Activated CD4-positive, alpha-beta memory T cell treated with anti-CD3 and anti-CD28 coated beads, Interleukin-2, amount 10 ng/mL, durations not matched to agents 7 days and 5 days (primary cell): Measurements from ENCODE around the gene NMUR2. TPM values are rescaled to one million over a fixed set of nuclear protein-coding genes. Genes with fewer than 3 reads are reported as not detected.

Experiments
- CTCF ChIA-PET: fragments of 350-600 bp; sonication (Branson Sonifier 250); formaldehyde crosslinking; loops from one replicate; lab custom pipeline; 2021; ENCODE audit warnings: antibody characterized with exemption, inconsistent platforms; lab: Charles Lee
- POLR2A ChIA-PET: fragments of 350-600 bp; sonication (Branson Sonifier 250); formaldehyde crosslinking; loops from one replicate; lab custom pipeline; 2021; ENCODE audit warnings: antibody characterized with exemption; lab: Charles Lee
- DNase-seq: peaks from one replicate; pipeline ENCODE4 v3.0.0-alpha.2; 2020
- H3K27ac Mint-ChIP-seq: one replicate; pipeline ENCODE4 v1.8.0; 2021; ENCODE audit warnings: mild to moderate bottlenecking, mixed read lengths
- H3K27me3 Mint-ChIP-seq: one replicate; pipeline ENCODE4 v1.8.0; 2021; ENCODE audit warnings: mixed read lengths
- H3K36me3 Mint-ChIP-seq: one replicate; pipeline ENCODE4 v1.8.0; 2021; ENCODE audit warnings: low read depth, mixed read lengths
- H3K4me1 Mint-ChIP-seq: one replicate; pipeline ENCODE4 v1.8.0; 2021; ENCODE audit warnings: mixed read lengths
- H3K4me3 Mint-ChIP-seq: one replicate; pipeline ENCODE4 v1.8.0; 2021; ENCODE audit warnings: mild to moderate bottlenecking, mixed read lengths
- H3K9me3 Mint-ChIP-seq: one replicate; pipeline ENCODE4 v1.8.0; 2021; ENCODE audit warnings: mixed read lengths
- total RNA-seq, 2 experiments: library from RNA; stranded (reverse); gene quantifications; one replicate each; pipeline ENCODE4 v1.2.3, GENCODE V29; 2021

NMUR2 gene
- total RNA-seq, 2 experiments from 2014 or later: not detected

GRCh38 chr5:152393441-152393840 lies 11.6 kb downstream of the NMUR2 start:
- POLR2A ChIA-PET: no interaction called here
- Mint-ChIP-seq H3K36me3 (no peaks in the 10 kb centered on the region), H3K9me3 (no peaks in the 10 kb centered on the region), H3K4me3 (no peak overlapping the region), H3K4me1 (no peaks in the 10 kb centered on the region), H3K27me3 (no peaks in the 10 kb centered on the region), H3K27ac (no peak overlapping the region)
- CTCF ChIA-PET: no interaction called here
- DNase-seq: no peak

- no peak overlapping the region for H3K27ac Mint-ChIP-seq
- POLR2A ChIA-PET: no interaction called here
- CTCF ChIA-PET: interaction anchor here (0.6 kb wide), 1 partner anchor 42 kb away, joined by 3 read pairs; no protein-coding TSS in a partner anchor
These were observed 15.8 kb downstream of the NMUR2 start for GRCh38 chr5:152389208-152389849.

GRCh38 chr5:152388610-152389009 lies 16.5 kb downstream of the NMUR2 start:
- no peak overlapping the region for H3K4me3 Mint-ChIP-seq

More at GRCh38 chr5:152389208-152389849, 15.8 kb downstream of the NMUR2 start:
- no peaks in the 10 kb centered on the region for H3K36me3 Mint-ChIP-seq
- H3K4me3 Mint-ChIP-seq: no peak overlapping the region
- H3K9me3 Mint-ChIP-seq: no peaks in the 10 kb centered on the region
- no peaks in the 10 kb centered on the region for H3K4me1 Mint-ChIP-seq
- no peaks in the 10 kb centered on the region for H3K27me3 Mint-ChIP-seq
- DNase-seq: no peak

GRCh38 chr5:152380415-152381123 lies 24.5 kb downstream of the NMUR2 start:
- Mint-ChIP-seq H3K4me1 (no peaks in the 10 kb centered on the region), H3K36me3 (no peaks in the 10 kb centered on the region)
- CTCF ChIA-PET: no interaction called here

More at GRCh38 chr5:152388610-152389009, 16.5 kb downstream of the NMUR2 start:
- no peaks in the 10 kb centered on the region for H3K36me3 Mint-ChIP-seq
- H3K9me3 Mint-ChIP-seq: no peaks in the 10 kb centered on the region
- CTCF ChIA-PET: no interaction called here
- DNase-seq: no peak
- H3K27ac Mint-ChIP-seq: no peak overlapping the region
- POLR2A ChIA-PET: no interaction called here
- no peaks in the 10 kb centered on the region for H3K27me3 Mint-ChIP-seq
- H3K4me1 Mint-ChIP-seq: no peaks in the 10 kb centered on the region

GRCh38 chr5:152379331-152379730 lies 25.7 kb downstream of the NMUR2 start:
- H3K36me3 Mint-ChIP-seq: no peaks in the 10 kb centered on the region
- no peak overlapping the region for H3K27ac Mint-ChIP-seq
- H3K9me3 Mint-ChIP-seq: no peaks in the 10 kb centered on the region
- peaks cover 1% of the 10 kb centered on the region for H3K27me3 Mint-ChIP-seq
- ChIA-PET CTCF (no interaction called here), POLR2A (no interaction called here)
- no peak for DNase-seq
- no peak overlapping the region for H3K4me3 Mint-ChIP-seq
- H3K4me1 Mint-ChIP-seq: no peaks in the 10 kb centered on the region

More at GRCh38 chr5:152380415-152381123, 24.5 kb downstream of the NMUR2 start:
- POLR2A ChIA-PET: no interaction called here
- no peak for DNase-seq
- H3K4me3 Mint-ChIP-seq: no peak overlapping the region
- no peaks in the 10 kb centered on the region for H3K9me3 Mint-ChIP-seq
- peaks cover 1% of the 10 kb centered on the region for H3K27me3 Mint-ChIP-seq
- no peak overlapping the region for H3K27ac Mint-ChIP-seq

- Mint-ChIP-seq H3K4me3 (no peak overlapping the region), H3K27me3 (peaks cover 1% of the 10 kb centered on the region), H3K27ac (no peak overlapping the region), H3K9me3 (no peaks in the 10 kb centered on the region), H3K36me3 (no peaks in the 10 kb centered on the region), H3K4me1 (no peaks in the 10 kb centered on the region)
- DNase-seq: no peak
- POLR2A ChIA-PET: no interaction called here
- CTCF ChIA-PET: no interaction called here
These were observed 26.3 kb downstream of the NMUR2 start for GRCh38 chr5:152378730-152379129.

- no peak overlapping the region for H3K27ac Mint-ChIP-seq
- ChIA-PET CTCF (no interaction called here), POLR2A (no interaction called here)
- no peaks in the 10 kb centered on the region for H3K9me3 Mint-ChIP-seq
- H3K4me1 Mint-ChIP-seq: no peaks in the 10 kb centered on the region
- no peak for DNase-seq
- no peaks in the 10 kb centered on the region for H3K36me3 Mint-ChIP-seq
- peaks cover 1% of the 10 kb centered on the region for H3K27me3 Mint-ChIP-seq
- H3K4me3 Mint-ChIP-seq: no peak overlapping the region
These were observed 28.2 kb downstream of the NMUR2 start for GRCh38 chr5:152376886-152377285.

GRCh38 chr5:152374711-152375275 lies 30.3 kb downstream of the NMUR2 start:
- CTCF ChIA-PET: no interaction called here
- no peak for DNase-seq

GRCh38 chr5:152372875-152373274 lies 32.2 kb downstream of the NMUR2 start:
- no peaks in the 10 kb centered on the region for H3K36me3 Mint-ChIP-seq
- H3K4me3 Mint-ChIP-seq: no peak overlapping the region
- POLR2A ChIA-PET: no interaction called here
- H3K27ac Mint-ChIP-seq: no peak overlapping the region
- no peaks in the 10 kb centered on the region for H3K9me3 Mint-ChIP-seq
- CTCF ChIA-PET: no interaction called here
- peaks cover 2% of the 10 kb centered on the region for H3K27me3 Mint-ChIP-seq
- no peaks in the 10 kb centered on the region for H3K4me1 Mint-ChIP-seq
- no peak for DNase-seq

More at GRCh38 chr5:152374711-152375275, 30.3 kb downstream of the NMUR2 start:
- H3K4me3 Mint-ChIP-seq: no peak overlapping the region
- POLR2A ChIA-PET: no interaction called here
- H3K36me3 Mint-ChIP-seq: no peaks in the 10 kb centered on the region
- peaks cover 3% of the 10 kb centered on the region for H3K27me3 Mint-ChIP-seq
- no peak overlapping the region for H3K27ac Mint-ChIP-seq
- H3K4me1 Mint-ChIP-seq: no peaks in the 10 kb centered on the region
- H3K9me3 Mint-ChIP-seq: no peaks in the 10 kb centered on the region

- no peak overlapping the region for H3K27ac Mint-ChIP-seq
- ChIA-PET CTCF (interaction anchor here (1.0 to 1.9 kb wide), 2 partner anchors 20 to 780 kb away, joined by 3 to 5 read pairs; no protein-coding TSS in a partner anchor), POLR2A (no interaction called here)
- H3K4me3 Mint-ChIP-seq: no peak overlapping the region
- no peaks in the 10 kb centered on the region for H3K4me1 Mint-ChIP-seq
- DNase-seq: no peak
- H3K9me3 Mint-ChIP-seq: no peaks in the 10 kb centered on the region
- H3K36me3 Mint-ChIP-seq: no peaks in the 10 kb centered on the region
- H3K27me3 Mint-ChIP-seq: peaks cover 2% of the 10 kb centered on the region
These were observed 35.8 kb downstream of the NMUR2 start for GRCh38 chr5:152369298-152369697.

GRCh38 chr5:152367554-152367953 lies 37.5 kb downstream of the NMUR2 start:
- H3K9me3 Mint-ChIP-seq: no peaks in the 10 kb centered on the region
- H3K27me3 Mint-ChIP-seq: peaks cover 2% of the 10 kb centered on the region
- POLR2A ChIA-PET: no interaction called here
- CTCF ChIA-PET: no interaction called here
- H3K4me1 Mint-ChIP-seq: no peaks in the 10 kb centered on the region
- no peaks in the 10 kb centered on the region for H3K36me3 Mint-ChIP-seq
- no peak overlapping the region for H3K27ac Mint-ChIP-seq
- no peak overlapping the region for H3K4me3 Mint-ChIP-seq
- no peak for DNase-seq

- ChIA-PET POLR2A (no interaction called here), CTCF (no interaction called here)
- H3K36me3 Mint-ChIP-seq: no peaks in the 10 kb centered on the region
- H3K27me3 Mint-ChIP-seq: peaks cover 2% of the 10 kb centered on the region
- H3K27ac Mint-ChIP-seq: no peak overlapping the region
- no peak overlapping the region for H3K4me3 Mint-ChIP-seq
- no peak for DNase-seq
- H3K9me3 Mint-ChIP-seq: no peaks in the 10 kb centered on the region
- H3K4me1 Mint-ChIP-seq: no peaks in the 10 kb centered on the region
These were observed 38.4 kb downstream of the NMUR2 start for GRCh38 chr5:152366716-152367115.

- ChIA-PET CTCF (no interaction called here), POLR2A (no interaction called here)
- Mint-ChIP-seq H3K27ac (no peak overlapping the region), H3K4me3 (no peak overlapping the region), H3K4me1 (no peaks in the 10 kb centered on the region), H3K9me3 (no peaks in the 10 kb centered on the region), H3K27me3 (peaks cover 2% of the 10 kb centered on the region), H3K36me3 (no peaks in the 10 kb centered on the region)
- no peak for DNase-seq
These were observed 40.2 kb downstream of the NMUR2 start for GRCh38 chr5:152364899-152365298.
